NCI-H146 (cell line): Measurements from ENCODE around the gene WDR27.

Experiments used
- DNase-seq: peaks from one replicate; lab custom pipeline; 2025; lab: John Stamatoyannopoulos, UW

Gene WDR27

GRCh38 chr6:169709293-169709692 lies 7.5 kb upstream of the WDR27 start:
- no peak for DNase-seq

GRCh38 chr6:169707772-169708171 lies 5.9 kb upstream of the WDR27 start:
- no peak for DNase-seq

- no peak for DNase-seq
Measured at GRCh38 chr6:169702840-169703246, 1.0 kb upstream of the WDR27 start.

GRCh38 chr6:169701311-169701953 lies 397 bp downstream of the WDR27 start:
- peak; percentile 65 for DNase-seq

GRCh38 chr6:169700296-169700695 lies 1.5 kb downstream of the WDR27 start:
- no peak for DNase-seq

GRCh38 chr6:169697115-169697514 lies 4.7 kb downstream of the WDR27 start:
- DNase-seq: peak; percentile 3

GRCh38 chr6:169695131-169695530 lies 6.7 kb downstream of the WDR27 start:
- no peak for DNase-seq

- no peak for DNase-seq
Measured at GRCh38 chr6:169692516-169692915, 9.3 kb downstream of the WDR27 start.

- DNase-seq: no peak
Measured at GRCh38 chr6:169691260-169691659, 10.6 kb downstream of the WDR27 start.

GRCh38 chr6:169689287-169689686 lies 12.5 kb downstream of the WDR27 start:
- DNase-seq: no peak

GRCh38 chr6:169685860-169686259 lies 16.0 kb downstream of the WDR27 start:
- DNase-seq: no peak

- DNase-seq: no peak
Measured at GRCh38 chr6:169684056-169684455, 17.8 kb downstream of the WDR27 start.

GRCh38 chr6:169678342-169678741 lies 23.5 kb downstream of the WDR27 start:
- no peak for DNase-seq

- no peak for DNase-seq
Measured at GRCh38 chr6:169677096-169677495, 24.7 kb downstream of the WDR27 start.

GRCh38 chr6:169675011-169675410 lies 26.8 kb downstream of the WDR27 start:
- DNase-seq: no peak

GRCh38 chr6:169671563-169671962 lies 30.3 kb downstream of the WDR27 start:
- DNase-seq: no peak

GRCh38 chr6:169669889-169670288 lies 31.9 kb downstream of the WDR27 start:
- DNase-seq: no peak

GRCh38 chr6:169669147-169669546 lies 32.7 kb downstream of the WDR27 start:
- peak; percentile 54 for DNase-seq

- DNase-seq: no peak
Measured at GRCh38 chr6:169668203-169668847, 33.5 kb downstream of the WDR27 start.

GRCh38 chr6:169667716-169668115 lies 34.1 kb downstream of the WDR27 start:
- no peak for DNase-seq

- DNase-seq: no peak
Measured at GRCh38 chr6:169666441-169666840, 35.4 kb downstream of the WDR27 start.

- peak; percentile 98 for DNase-seq
Measured at GRCh38 chr6:169665289-169665688, 36.5 kb downstream of the WDR27 start.

- DNase-seq: no peak
Measured at GRCh38 chr6:169664227-169664626, 37.6 kb downstream of the WDR27 start.

GRCh38 chr6:169663468-169663867 lies 38.4 kb downstream of the WDR27 start:
- DNase-seq: peak; percentile 65
